Measurements from ENCODE around the gene SLC2A6. TPM values are rescaled to one million over a fixed set of nuclear protein-coding genes. Genes with fewer than 3 reads are reported as not detected.
A peak's percentile ranks its signal among the peaks of the same experiment; 100 is the strongest.

SLC2A6 gene
- polyA plus RNA-seq, 1 experiment: 1.7 TPM

- TF ChIP-seq CTCF (IDR thresholded peaks at IDR 0.05; ENCODE audit: low read depth, low read length): no peak
- no peak for DNase-seq (ENCODE audit: low read depth, low spot score)
- CTCF ChIA-PET: no interaction called here
- Histone ChIP-seq H3K27ac (ENCODE audit: low read depth, low read length) (no peak overlapping the region), H3K27me3 (ENCODE audit: control insufficient read depth, insufficient read depth, low read length) (peaks cover 9% of the 10 kb centered on the region), H3K9me3 (ENCODE audit: control insufficient read depth, insufficient read depth, low read length) (peaks cover 11% of the 10 kb centered on the region; the same call in 1 of the 2 replicates), H3K4me3 (ENCODE audit: low read depth, low read length) (no peak overlapping the region)
- POLR2A ChIA-PET: no interaction called here
Observed at GRCh38 chr9:133507246-133507965, 28.5 kb upstream of the SLC2A6 start.

GRCh38 chr9:133506653-133507038 is 27.7 kb upstream of the SLC2A6 start:
- ChIA-PET POLR2A (no interaction called here), CTCF (interaction anchor here (0.6 kb wide), 1 partner anchor 242 kb away, joined by 3 read pairs; no protein-coding TSS in a partner anchor)
- peak; percentile 23 for DNase-seq (ENCODE audit: low read depth, low spot score)
- Histone ChIP-seq H3K4me3 (ENCODE audit: low read depth, low read length) (no peak overlapping the region), H3K27me3 (ENCODE audit: control insufficient read depth, insufficient read depth, low read length) (peaks cover 11% of the 10 kb centered on the region), H3K27ac (ENCODE audit: low read depth, low read length) (no peak overlapping the region), H3K9me3 (ENCODE audit: control insufficient read depth, insufficient read depth, low read length) (peaks cover 10% of the 10 kb centered on the region)
- peak; percentile 15; the same call in 1 of the 2 replicates for TF ChIP-seq CTCF (IDR thresholded peaks at IDR 0.05; ENCODE audit: low read depth, low read length)

- Histone ChIP-seq H3K4me3 (ENCODE audit: low read depth, low read length) (no peak overlapping the region), H3K9me3 (ENCODE audit: control insufficient read depth, insufficient read depth, low read length) (peaks cover 10% of the 10 kb centered on the region), H3K27ac (ENCODE audit: low read depth, low read length) (no peak overlapping the region), H3K27me3 (ENCODE audit: control insufficient read depth, insufficient read depth, low read length) (peaks cover 16% of the 10 kb centered on the region)
- CTCF ChIA-PET: interaction anchor here (0.6 kb wide), 1 partner anchor 241 kb away, joined by 3 read pairs; no protein-coding TSS in a partner anchor
- POLR2A ChIA-PET: interaction anchor here (0.6 kb wide), 1 partner anchor 46 kb away, joined by 6 read pairs; no protein-coding TSS in a partner anchor
- no peak for DNase-seq (ENCODE audit: low read depth, low spot score)
- TF ChIP-seq CTCF (IDR thresholded peaks at IDR 0.05; ENCODE audit: low read depth, low read length): no peak
Observed at GRCh38 chr9:133505901-133506652, 27.2 kb upstream of the SLC2A6 start.

GRCh38 chr9:133505186-133505830 is 26.4 kb upstream of the SLC2A6 start:
- Histone ChIP-seq H3K27ac (ENCODE audit: low read depth, low read length) (no peak overlapping the region), H3K4me3 (ENCODE audit: low read depth, low read length) (no peak overlapping the region), H3K9me3 (ENCODE audit: control insufficient read depth, insufficient read depth, low read length) (peaks cover 8% of the 10 kb centered on the region), H3K27me3 (ENCODE audit: control insufficient read depth, insufficient read depth, low read length) (peaks cover 16% of the 10 kb centered on the region)
- ChIA-PET POLR2A (interaction anchor here (0.6 kb wide), 1 partner anchor 47 kb away, joined by 6 read pairs; no protein-coding TSS in a partner anchor), CTCF (no interaction called here)
- DNase-seq (ENCODE audit: low read depth, low spot score): no peak
- no peak for TF ChIP-seq CTCF (IDR thresholded peaks at IDR 0.05; ENCODE audit: low read depth, low read length)

Measured in AG04450 (cell line).